Ishikawa (cell line): ENCODE data around the gene DEFB115.

Experiments
- CEBPB ChIP-seq: IDR thresholded peaks from 2 replicates; pipeline ENCODE4 v1.6.1; 2012
- CREB1 ChIP-seq: IDR thresholded peaks from 2 replicates; pipeline ENCODE4 v1.6.1; 2012; ENCODE audit warnings: low read depth
- EGR1 ChIP-seq: IDR thresholded peaks from 2 replicates; pipeline ENCODE4 v1.6.1; 2012
- EP300 ChIP-seq: IDR thresholded peaks from 2 replicates; pipeline ENCODE4 v1.6.1; 2012; ENCODE audit warnings: borderline replicate concordance
- NFIC ChIP-seq: IDR thresholded peaks from 2 replicates; pipeline ENCODE4 v1.6.1; 2012
- RAD21 ChIP-seq: IDR thresholded peaks from 2 replicates; pipeline ENCODE4 v1.6.1; 2012; ENCODE audit warnings: low read depth
- TAF1 ChIP-seq: IDR thresholded peaks from 2 replicates; pipeline ENCODE4 v1.6.1; 2012; ENCODE audit warnings: low read depth, mild to moderate bottlenecking
- USF1 ChIP-seq: IDR thresholded peaks from 2 replicates; pipeline ENCODE4 v1.6.1; 2012
- YY1 ChIP-seq: IDR thresholded peaks from 2 replicates; pipeline ENCODE4 v1.6.1; 2012; ENCODE audit warnings: low read depth
- TF ChIP-seq, protein P1 (sequence below): IDR thresholded peaks from 2 replicates; pipeline ENCODE4 v1.6.1; 2012; ENCODE audit warnings: low read depth, mild to moderate bottlenecking

DNA sequence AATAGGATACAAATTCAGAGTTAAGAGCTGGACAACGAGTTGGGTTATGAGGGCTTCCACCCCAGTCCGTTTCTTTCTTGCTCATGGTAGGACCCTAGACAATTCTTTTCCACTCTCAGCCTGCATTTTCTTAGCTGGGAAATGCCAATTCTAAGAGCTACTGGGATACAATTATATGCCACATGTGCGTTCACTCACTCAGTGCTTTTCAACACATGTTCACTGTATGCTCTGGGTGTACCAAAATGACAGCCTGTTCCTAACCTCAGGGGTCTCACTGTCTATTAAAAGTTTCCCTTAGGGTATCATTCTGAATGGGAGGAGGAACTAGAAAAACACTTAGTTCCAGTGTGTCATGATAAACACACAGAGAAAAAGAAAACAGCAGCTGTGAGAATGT lies 505 bp upstream of the DEFB115 start:
- TF ChIP-seq EP300 (no peak), USF1 (no peak), EGR1 (no peak), CEBPB (no peak), RAD21 (no peak), CREB1 (no peak), YY1 (no peak), TAF1 (no peak), NFIC (no peak)
- TF ChIP-seq, protein P1, sequence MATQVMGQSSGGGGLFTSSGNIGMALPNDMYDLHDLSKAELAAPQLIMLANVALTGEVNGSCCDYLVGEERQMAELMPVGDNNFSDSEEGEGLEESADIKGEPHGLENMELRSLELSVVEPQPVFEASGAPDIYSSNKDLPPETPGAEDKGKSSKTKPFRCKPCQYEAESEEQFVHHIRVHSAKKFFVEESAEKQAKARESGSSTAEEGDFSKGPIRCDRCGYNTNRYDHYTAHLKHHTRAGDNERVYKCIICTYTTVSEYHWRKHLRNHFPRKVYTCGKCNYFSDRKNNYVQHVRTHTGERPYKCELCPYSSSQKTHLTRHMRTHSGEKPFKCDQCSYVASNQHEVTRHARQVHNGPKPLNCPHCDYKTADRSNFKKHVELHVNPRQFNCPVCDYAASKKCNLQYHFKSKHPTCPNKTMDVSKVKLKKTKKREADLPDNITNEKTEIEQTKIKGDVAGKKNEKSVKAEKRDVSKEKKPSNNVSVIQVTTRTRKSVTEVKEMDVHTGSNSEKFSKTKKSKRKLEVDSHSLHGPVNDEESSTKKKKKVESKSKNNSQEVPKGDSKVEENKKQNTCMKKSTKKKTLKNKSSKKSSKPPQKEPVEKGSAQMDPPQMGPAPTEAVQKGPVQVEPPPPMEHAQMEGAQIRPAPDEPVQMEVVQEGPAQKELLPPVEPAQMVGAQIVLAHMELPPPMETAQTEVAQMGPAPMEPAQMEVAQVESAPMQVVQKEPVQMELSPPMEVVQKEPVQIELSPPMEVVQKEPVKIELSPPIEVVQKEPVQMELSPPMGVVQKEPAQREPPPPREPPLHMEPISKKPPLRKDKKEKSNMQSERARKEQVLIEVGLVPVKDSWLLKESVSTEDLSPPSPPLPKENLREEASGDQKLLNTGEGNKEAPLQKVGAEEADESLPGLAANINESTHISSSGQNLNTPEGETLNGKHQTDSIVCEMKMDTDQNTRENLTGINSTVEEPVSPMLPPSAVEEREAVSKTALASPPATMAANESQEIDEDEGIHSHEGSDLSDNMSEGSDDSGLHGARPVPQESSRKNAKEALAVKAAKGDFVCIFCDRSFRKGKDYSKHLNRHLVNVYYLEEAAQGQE, result no peak
